LNCaP clone FGC (cell line): ENCODE results near the gene HCRTR1.

Experiments
- DNase-seq: peaks from one replicate; pipeline ENCODE4 v3.0.0-alpha.2; 2011; ENCODE audit warnings: low read depth
- H3K4me3 ChIP-seq: 2 replicates; pipeline ENCODE4 v1.5.1; 2011; ENCODE audit warnings: mild to moderate bottlenecking, low read depth, low read length, control low read depth
- CTCF ChIP-seq: IDR thresholded peaks from 2 replicates; pipeline ENCODE4 v1.5.1; 2012; ENCODE audit warnings: mild to moderate bottlenecking; ENCODE audit not compliant: control insufficient read depth, insufficient read depth; ENCODE audit errors: extremely low read depth

HCRTR1 gene

DNA sequence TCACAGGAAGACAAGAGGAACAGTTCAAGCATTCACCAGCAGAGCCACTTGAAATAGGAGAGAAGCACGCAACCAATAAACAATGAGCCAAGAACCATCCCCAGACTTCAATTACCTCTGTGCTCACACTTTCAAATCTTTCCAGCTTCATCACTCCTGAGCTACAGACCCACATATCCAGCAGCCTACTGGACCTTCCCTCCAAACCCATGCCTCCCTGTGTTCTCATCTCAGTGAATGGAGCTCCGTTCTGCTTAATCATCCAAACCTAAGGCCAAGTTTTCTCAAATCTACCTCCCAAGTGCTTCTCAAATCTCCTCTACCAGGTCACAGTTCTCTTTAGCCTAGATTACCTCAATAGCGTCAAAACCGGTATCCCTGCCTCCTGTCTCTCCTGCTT, 23.5 kb downstream of the HCRTR1 start:
- DNase-seq = no peak
- no peak for TF ChIP-seq CTCF

DNA sequence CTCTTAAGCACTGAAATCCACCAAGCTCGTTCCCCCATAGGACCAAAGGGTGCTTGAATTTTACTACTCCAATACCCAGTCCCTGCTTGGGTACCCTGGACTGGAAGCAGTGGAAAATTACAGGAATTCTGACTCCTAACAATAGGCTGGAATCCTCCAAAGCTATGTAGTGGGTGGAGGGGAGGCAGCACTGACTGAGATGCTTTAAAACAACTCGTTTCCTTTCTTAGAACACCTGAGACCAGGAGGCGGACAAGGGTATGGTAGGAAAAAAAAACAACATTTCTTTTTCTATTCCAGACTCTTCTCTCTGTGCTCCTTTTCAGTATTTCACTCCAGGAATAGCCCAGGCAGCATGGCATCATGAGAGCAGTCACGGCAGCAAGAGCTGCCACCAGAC, 24.9 kb downstream of the HCRTR1 start:
- TF ChIP-seq CTCF = no peak
- no peak for DNase-seq
- no peak overlapping the region for H3K4me3 ChIP-seq

More for the DNA sequence above, 23.5 kb downstream of the HCRTR1 start:
- no peak overlapping the region for H3K4me3 ChIP-seq

DNA sequence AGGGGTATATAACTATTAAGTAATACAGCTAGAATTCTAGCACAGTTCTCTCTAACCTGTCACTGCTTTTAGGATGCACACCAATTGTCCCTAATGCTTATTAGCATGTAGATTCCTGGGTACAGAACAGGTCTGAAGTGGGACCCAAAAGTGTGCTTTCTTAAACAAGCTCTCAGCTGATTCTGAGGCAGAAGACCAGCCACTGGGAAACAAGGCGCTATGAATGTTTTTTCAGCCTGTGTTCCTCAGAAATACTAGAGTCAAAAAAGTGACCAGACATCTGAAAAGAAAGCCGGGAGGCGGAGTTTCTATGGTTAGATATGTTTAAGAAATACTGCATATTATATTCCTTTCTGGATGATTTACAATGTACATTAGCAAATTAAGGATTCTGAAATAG, 25.4 kb downstream of the HCRTR1 start:
- H3K4me3 ChIP-seq = no peak overlapping the region
- no peak for TF ChIP-seq CTCF
- no peak for DNase-seq

DNA sequence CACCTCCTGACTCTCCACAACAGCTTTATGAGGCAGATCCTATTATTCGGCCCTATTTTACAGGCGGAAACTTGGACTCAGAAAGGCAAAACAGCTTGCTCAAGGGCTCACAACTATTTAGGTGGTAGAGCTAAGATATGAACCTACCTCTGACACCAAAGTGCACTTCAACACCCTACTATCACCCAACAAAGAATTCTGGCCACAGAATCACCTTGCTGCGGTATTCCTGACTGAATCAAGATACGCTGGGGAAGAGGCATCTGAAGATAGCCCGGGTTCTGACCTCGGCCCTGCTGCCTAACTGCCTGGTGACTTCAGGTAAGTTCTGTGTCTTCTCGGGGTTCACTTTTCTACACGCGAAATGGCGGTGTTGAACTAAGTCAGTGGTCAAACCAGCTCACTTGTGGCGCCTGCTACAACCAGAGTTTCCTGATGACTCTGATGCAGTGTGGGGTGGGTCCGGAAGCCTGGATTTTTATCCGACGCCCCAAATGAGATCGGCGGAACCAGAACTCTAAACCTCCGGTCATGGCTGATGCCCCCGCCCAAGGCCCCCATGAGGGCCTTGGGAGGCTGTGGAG, 26.6 kb downstream of the HCRTR1 start:
- peak overlapping the region; percentile 98 for H3K4me3 ChIP-seq
- DNase-seq = no peak
- no peak for TF ChIP-seq CTCF

GRCh38 chr1:31644560-31645273, 27.2 kb downstream of the HCRTR1 start, which contains the start of gene PEF1:
TSS of gene PEF1 (minus strand) at chr1:31644876. CDS start at chr1:31644864, 12 bp downstream.
- TF ChIP-seq CTCF = no peak
- peak; percentile 91 for DNase-seq
- H3K4me3 ChIP-seq = peak within 1 kb of the TSS; percentile 98

- no peak for DNase-seq
- H3K4me3 ChIP-seq = peak overlapping the region; percentile 98
- no peak for TF ChIP-seq CTCF
Observed at GRCh38 chr1:31645274-31645568, 27.7 kb downstream of the HCRTR1 start.
